Measurements from ENCODE around the gene PATZ1.
"Not testable (repeated sequence)": the region's sequence is repeated elsewhere in the genome, so short reads cannot be mapped to it uniquely, and the experiment has no call there.

The PATZ1 gene

GRCh38 chr22:31343235-31344191, 2.6 kb downstream of the PATZ1 start:
- peak; percentile 51 for DNase-seq

- peak; percentile 44 for DNase-seq
These were observed 3.6 kb downstream of the PATZ1 start for GRCh38 chr22:31342389-31343140.

GRCh38 chr22:31341386-31342088, 4.6 kb downstream of the PATZ1 start:
- no peak for DNase-seq

- DNase-seq, result no peak
These were observed 5.3 kb downstream of the PATZ1 start for GRCh38 chr22:31340765-31341247.

GRCh38 chr22:31340360-31340759, 5.8 kb downstream of the PATZ1 start:
- DNase-seq, result no peak

- DNase-seq, result no peak
These were observed 6.9 kb downstream of the PATZ1 start for GRCh38 chr22:31339148-31339832.

GRCh38 chr22:31337178-31337577, 9.0 kb downstream of the PATZ1 start:
- DNase-seq, result no peak

GRCh38 chr22:31334329-31334728, 11.8 kb downstream of the PATZ1 start:
- no peak for DNase-seq

GRCh38 chr22:31333641-31334040, 12.5 kb downstream of the PATZ1 start:
- no peak for DNase-seq

- peak; percentile 17 for DNase-seq
These were observed 13.3 kb downstream of the PATZ1 start for GRCh38 chr22:31332886-31333285.

GRCh38 chr22:31332010-31332409, 14.1 kb downstream of the PATZ1 start:
- DNase-seq, result no peak

- no peak for DNase-seq
These were observed 16.5 kb downstream of the PATZ1 start for GRCh38 chr22:31329453-31330215.

- DNase-seq, result no peak
These were observed 17.1 kb downstream of the PATZ1 start for GRCh38 chr22:31329029-31329428.

GRCh38 chr22:31328544-31328960, 17.6 kb downstream of the PATZ1 start:
- no peak for DNase-seq

- DNase-seq, result no peak
These were observed 18.2 kb downstream of the PATZ1 start for GRCh38 chr22:31327806-31328543.

- no peak for DNase-seq
These were observed 19.3 kb downstream of the PATZ1 start for GRCh38 chr22:31326877-31327276.

- DNase-seq, result no peak
These were observed 22.3 kb downstream of the PATZ1 start for GRCh38 chr22:31323578-31324550.

GRCh38 chr22:31321421-31321820, 24.7 kb downstream of the PATZ1 start:
- DNase-seq, result no peak

GRCh38 chr22:31314220-31314619, 31.9 kb downstream of the PATZ1 start:
- DNase-seq, result not testable (repeated sequence)
